A549 treated with dexamethasone at 1 μM for 4 hours (cell line): Measurements from ENCODE around the gene AP1S2. TPM values are rescaled to one million over a fixed set of nuclear protein-coding genes. Genes with fewer than 3 reads are reported as not detected.

Experiments used
- total RNA-seq: library from RNA; stranded (reverse); fragments of 200-300 nt; extraction: Qiagen RNA extraction; gene quantifications from 5 replicates; pipeline ENCODE4 v1.2.3, GENCODE V29; 2022

The AP1S2 gene
- total RNA-seq, result 15.7 to 20.6 TPM (median 18.8 TPM) in 5 replicates

DNA sequence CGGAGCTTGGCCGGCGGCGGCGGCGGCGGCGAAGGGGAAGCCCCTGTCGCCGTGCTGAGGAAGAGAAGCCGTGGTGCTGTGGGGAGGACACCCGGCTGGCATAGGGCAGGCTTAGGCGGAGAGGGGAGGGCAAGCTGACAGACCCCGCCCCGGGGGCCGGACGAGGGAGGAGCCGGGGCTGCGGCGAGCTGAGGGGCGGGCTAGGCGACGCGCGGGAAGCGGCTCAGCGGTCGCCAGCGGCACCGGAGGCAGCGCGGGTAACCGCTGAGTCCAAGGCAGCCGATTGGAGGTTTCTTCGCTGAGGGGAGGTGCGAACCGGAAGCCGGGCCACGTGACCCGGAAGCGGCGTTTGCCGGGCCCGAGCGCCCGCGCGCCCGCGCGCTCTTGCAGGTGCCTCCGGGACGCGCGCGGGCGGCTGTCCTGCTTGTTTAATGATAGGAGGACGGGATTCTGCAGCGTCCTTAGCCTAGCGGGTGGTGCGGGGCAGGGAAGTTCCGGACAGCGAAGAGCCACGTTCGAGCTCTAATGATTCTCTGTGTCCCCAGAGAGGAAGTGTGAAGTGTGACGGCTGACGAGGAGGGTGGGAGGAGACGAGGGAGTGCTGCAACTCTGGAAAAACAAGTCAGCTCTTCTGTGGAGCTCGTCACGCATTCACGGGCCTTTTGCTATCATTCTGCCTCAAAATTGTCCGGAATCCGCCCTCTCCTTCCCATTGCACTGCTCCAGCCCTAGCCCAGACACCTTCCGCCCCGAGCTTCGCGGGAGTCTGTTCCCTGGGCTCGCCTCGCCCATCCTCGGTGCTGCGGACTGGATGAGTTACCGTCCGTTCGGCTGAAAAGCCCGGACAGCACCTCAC lies at the start of gene AP1S2:
TSS of gene AP1S2 (minus strand) at position 102 of the 856 bp plus-strand sequence. CDS start 2,289 bp downstream, outside the sequence.

DNA sequence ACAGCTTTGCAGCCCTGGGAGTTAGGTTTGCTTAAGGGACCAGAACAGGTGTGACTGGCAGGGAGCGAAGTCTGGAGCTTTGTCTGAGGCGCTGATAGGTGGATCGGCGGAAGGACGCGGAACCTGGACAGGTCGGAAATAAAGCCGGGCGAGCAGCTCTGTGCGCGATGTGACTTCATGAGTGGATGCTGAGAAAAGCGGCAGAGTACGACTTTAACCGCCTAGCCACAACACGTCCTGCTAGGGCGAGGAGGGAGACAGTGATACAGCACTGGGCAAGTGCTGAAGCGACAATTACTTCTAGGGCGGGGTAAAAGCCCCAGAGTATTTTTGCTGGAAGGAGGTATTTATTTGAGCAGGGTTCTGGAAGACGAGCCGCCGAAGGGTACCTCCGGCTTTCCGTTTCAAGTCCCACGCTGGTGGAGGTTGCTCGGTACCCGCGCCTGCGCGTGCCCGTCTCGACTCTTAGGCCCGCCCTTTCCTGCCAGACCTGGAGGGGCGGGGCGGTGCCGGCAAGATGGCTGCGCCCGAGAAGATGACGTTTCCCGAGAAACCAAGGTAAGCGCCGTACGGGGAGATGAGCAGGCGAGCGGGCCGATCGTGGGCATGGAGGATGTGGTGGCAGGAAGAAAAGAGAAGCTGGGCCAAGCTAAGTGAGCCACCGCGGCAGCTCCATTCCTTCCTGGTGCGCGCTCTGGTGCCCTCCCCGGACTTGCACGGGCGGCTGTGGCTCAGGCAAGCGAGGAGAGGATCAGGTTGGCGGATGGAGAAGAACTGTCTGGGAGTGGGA lies 64.4 kb downstream of the AP1S2 start, which contains the start of gene ZRSR2:
TSS of gene ZRSR2 (plus strand) at position 506 of the 790 bp plus-strand sequence. CDS start at position 518, 12 bp downstream.

Other genes with a start within 250 kb of the AP1S2 start
- 0.49 to 0.96 TPM (median 0.77 TPM) in 5 replicates for gene CLTRN, start 190.0 kb downstream of the AP1S2 start, total RNA-seq
- gene CA5B, start 116.5 kb downstream of the AP1S2 start, total RNA-seq, result 2.1 to 3.9 TPM (median 2.5 TPM) in 5 replicates
- gene ZRSR2, start 64.3 kb downstream of the AP1S2 start, total RNA-seq, result 9.6 to 12.5 TPM (median 10.9 TPM) in 5 replicates